Raji (cell line): Measurements from ENCODE around the gene PHYKPL.

Experiments used
- POLR2A ChIP-seq: IDR thresholded peaks from 2 replicates; pipeline ENCODE4 v1.6.1; 2011; ENCODE audit warnings: low read depth, low read length, control low read depth; ENCODE audit not compliant: insufficient read depth

PHYKPL gene

GRCh38 chr5:178224403-178224802 is 8.2 kb downstream of the PHYKPL start:
- TF ChIP-seq POLR2A, result no peak

GRCh38 chr5:178223828-178224335 is 8.7 kb downstream of the PHYKPL start:
- TF ChIP-seq POLR2A, result no peak

- no peak for TF ChIP-seq POLR2A
Observed at GRCh38 chr5:178223196-178223773, 9.3 kb downstream of the PHYKPL start.

- TF ChIP-seq POLR2A, result no peak
Observed at GRCh38 chr5:178222292-178222691, 10.3 kb downstream of the PHYKPL start.

GRCh38 chr5:178221853-178222252 is 10.7 kb downstream of the PHYKPL start:
- no peak for TF ChIP-seq POLR2A

- no peak for TF ChIP-seq POLR2A
Observed at GRCh38 chr5:178221282-178221681, 11.3 kb downstream of the PHYKPL start.

GRCh38 chr5:178218827-178219226 is 13.8 kb downstream of the PHYKPL start:
- no peak for TF ChIP-seq POLR2A

- no peak for TF ChIP-seq POLR2A
Observed at GRCh38 chr5:178218237-178218776, 14.3 kb downstream of the PHYKPL start.

GRCh38 chr5:178216779-178217178 is 15.8 kb downstream of the PHYKPL start:
- no peak for TF ChIP-seq POLR2A

- no peak for TF ChIP-seq POLR2A
Observed at GRCh38 chr5:178216088-178216534, 16.5 kb downstream of the PHYKPL start.

- TF ChIP-seq POLR2A, result no peak
Observed at GRCh38 chr5:178215280-178216002, 17.2 kb downstream of the PHYKPL start.

GRCh38 chr5:178214160-178214803 is 18.3 kb downstream of the PHYKPL start:
- no peak for TF ChIP-seq POLR2A

GRCh38 chr5:178213748-178214151 is 18.9 kb downstream of the PHYKPL start:
- no peak for TF ChIP-seq POLR2A

GRCh38 chr5:178213003-178213461 is 19.6 kb downstream of the PHYKPL start:
- no peak for TF ChIP-seq POLR2A

- TF ChIP-seq POLR2A, result no peak
Observed at GRCh38 chr5:178212241-178213002, 20.2 kb downstream of the PHYKPL start.
